B cell (primary cell): ENCODE measurements around the gene SNF8.

Experiments
- EZH2 ChIP-seq: IDR thresholded peaks from 2 replicates; pipeline ENCODE4 v1.6.1; 2012; ENCODE audit warnings: borderline replicate concordance, low read depth, mild to moderate bottlenecking, moderate library complexity, low read length; ENCODE audit not compliant: insufficient read depth, poor library complexity, severe bottlenecking
- TF ChIP-seq, protein P1 (sequence below): fragments of 200-600 bp; IDR thresholded peaks from one replicate; pipeline ENCODE4 v1.8.0; 2022; ENCODE audit warnings: antibody characterized with exemption, mild to moderate bottlenecking

DNA sequence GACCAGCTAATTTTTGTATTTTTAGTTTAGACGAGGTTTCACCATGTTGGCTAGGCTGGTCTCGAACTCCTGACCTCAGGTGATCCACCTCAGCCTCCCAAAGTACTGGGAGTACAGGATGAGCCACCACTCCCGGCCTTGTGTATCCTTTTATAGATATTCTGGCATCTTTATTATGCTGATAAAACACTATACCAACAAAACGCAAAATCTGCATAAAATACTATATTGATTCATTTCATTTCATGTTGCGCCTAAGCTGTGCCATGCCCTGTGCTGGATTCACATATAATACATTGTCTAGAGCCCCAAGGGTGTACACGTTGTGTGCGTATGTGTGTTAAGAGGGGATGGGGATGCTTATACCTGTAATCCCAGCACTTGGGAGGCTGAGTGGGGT is 40.2 kb downstream of the SNF8 start:
- TF ChIP-seq, protein P1, sequence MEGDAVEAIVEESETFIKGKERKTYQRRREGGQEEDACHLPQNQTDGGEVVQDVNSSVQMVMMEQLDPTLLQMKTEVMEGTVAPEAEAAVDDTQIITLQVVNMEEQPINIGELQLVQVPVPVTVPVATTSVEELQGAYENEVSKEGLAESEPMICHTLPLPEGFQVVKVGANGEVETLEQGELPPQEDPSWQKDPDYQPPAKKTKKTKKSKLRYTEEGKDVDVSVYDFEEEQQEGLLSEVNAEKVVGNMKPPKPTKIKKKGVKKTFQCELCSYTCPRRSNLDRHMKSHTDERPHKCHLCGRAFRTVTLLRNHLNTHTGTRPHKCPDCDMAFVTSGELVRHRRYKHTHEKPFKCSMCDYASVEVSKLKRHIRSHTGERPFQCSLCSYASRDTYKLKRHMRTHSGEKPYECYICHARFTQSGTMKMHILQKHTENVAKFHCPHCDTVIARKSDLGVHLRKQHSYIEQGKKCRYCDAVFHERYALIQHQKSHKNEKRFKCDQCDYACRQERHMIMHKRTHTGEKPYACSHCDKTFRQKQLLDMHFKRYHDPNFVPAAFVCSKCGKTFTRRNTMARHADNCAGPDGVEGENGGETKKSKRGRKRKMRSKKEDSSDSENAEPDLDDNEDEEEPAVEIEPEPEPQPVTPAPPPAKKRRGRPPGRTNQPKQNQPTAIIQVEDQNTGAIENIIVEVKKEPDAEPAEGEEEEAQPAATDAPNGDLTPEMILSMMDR, result no peak
- no peak for TF ChIP-seq EZH2
